ENCODE data around the gene FHIP2A. TPM values are rescaled to one million over a fixed set of nuclear protein-coding genes. Genes with fewer than 3 reads are reported as not detected.
A peak's percentile ranks its signal among the peaks of the same experiment; 100 is the strongest.
"Not testable (repeated sequence)": the region's sequence is repeated elsewhere in the genome, so short reads cannot be mapped to it uniquely, and the experiment has no call there.

FHIP2A gene, protein sequence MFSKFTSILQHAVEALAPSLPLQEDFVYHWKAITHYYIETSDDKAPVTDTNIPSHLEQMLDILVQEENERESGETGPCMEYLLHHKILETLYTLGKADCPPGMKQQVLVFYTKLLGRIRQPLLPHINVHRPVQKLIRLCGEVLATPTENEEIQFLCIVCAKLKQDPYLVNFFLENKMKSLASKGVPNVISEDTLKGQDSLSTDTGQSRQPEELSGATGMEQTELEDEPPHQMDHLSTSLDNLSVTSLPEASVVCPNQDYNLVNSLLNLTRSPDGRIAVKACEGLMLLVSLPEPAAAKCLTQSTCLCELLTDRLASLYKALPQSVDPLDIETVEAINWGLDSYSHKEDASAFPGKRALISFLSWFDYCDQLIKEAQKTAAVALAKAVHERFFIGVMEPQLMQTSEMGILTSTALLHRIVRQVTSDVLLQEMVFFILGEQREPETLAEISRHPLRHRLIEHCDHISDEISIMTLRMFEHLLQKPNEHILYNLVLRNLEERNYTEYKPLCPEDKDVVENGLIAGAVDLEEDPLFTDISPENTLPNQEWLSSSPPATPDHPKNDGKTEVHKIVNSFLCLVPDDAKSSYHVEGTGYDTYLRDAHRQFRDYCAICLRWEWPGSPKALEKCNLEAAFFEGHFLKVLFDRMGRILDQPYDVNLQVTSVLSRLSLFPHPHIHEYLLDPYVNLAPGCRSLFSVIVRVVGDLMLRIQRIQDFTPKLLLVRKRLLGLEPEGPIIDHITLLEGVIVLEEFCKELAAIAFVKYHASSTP
- polyA plus RNA-seq (ENCODE audit: insufficient read length in 4 of 4): 10 to 100 TPM; 27.6 to 44.3 (median 33.5) TPM

GRCh38 chr10:114821293-114821914 lies at the start of gene FHIP2A:
Gene FHIP2A (plus strand): TSS chr10:114821780. CDS start chr10:114822079, 299 bp downstream.
- peak; percentile 58 to 71 (median 64) for DNase-seq (ENCODE audit: low read depth in 4 of 4, low spot score in 3 of 4)

DNA sequence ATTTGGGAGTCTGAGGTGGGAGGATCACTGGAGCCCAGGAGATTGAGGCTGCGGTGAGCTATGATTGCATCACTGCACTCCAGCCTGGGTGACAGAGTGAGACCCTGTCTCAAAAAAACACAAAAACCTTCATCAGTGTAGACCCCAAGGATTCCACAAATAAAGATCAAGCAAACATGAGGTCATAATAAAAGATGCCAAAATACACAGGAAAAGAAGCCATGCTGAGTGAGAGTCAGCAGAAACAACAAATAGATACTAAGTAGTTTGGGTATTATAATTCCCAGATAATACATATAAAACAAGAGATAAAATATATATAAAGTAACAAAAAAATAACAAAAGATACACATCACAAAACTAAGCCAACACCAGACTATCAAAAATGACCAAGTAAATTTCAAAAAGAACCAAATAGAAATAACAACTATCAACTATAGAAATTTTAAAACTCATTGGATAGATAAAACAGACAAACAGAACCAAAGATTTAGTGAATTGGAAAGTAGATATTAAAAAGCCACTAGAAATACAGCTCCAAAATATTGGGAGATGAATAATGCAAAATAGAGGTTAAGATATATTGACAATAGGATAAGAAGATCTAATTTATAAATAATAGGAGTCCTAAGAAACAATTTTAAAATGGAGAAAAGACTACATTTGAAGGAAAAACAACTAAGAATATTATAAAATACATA lies 48.9 kb upstream of the FHIP2A start:
- DNase-seq (ENCODE audit: low read depth in 4 of 4, low spot score in 3 of 4): no peak

GRCh38 chr10:114773197-114773532 lies 48.4 kb upstream of the FHIP2A start:
- DNase-seq (ENCODE audit: low read depth in 4 of 4, low spot score in 3 of 4): no peak

DNA sequence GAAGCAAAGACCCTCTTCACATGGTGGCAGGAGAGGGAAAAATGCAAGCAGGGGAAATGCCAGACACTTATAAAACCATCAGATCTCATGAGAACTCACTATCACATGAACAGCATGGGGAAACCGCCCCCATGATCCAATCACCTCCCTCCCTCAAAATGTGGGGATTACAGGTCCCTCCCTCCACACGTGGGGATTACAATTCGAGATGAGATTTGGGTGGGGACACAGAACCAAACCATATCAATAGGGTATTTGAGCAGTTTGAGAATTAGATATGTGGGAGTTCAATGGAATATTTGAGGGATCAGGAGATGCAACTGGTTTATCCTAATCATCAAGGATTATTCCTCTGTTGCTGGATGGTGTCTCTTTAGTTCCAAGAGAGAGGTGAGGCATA lies 46.5 kb upstream of the FHIP2A start:
- DNase-seq (ENCODE audit: low read depth in 4 of 4, low spot score in 3 of 4): not testable (repeated sequence)

DNA sequence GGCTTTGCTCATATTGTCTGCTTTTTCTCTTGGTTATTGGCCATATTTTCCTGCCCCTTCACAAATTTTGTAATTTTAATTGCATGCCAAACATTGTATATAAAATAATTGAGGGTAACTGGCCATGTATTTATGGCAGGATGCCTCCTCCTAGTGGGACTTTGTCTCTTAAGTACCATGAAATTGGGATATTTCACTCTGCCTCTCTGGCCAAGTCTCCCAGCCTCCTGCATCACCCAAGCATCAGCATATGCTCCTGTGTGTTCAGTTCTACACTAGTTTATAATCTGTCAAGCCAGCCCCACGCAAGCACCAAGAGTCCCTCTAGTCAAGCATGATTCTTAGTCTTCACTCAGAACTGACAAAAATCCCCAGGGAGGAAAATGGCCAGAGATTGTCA lies 44.2 kb upstream of the FHIP2A start:
- DNase-seq (ENCODE audit: low read depth in 4 of 4, low spot score in 3 of 4): no peak

- DNase-seq (ENCODE audit: low read depth in 4 of 4, low spot score in 3 of 4): no peak
These were observed 41.6 kb upstream of the FHIP2A start for GRCh38 chr10:114779803-114780576.

DNA sequence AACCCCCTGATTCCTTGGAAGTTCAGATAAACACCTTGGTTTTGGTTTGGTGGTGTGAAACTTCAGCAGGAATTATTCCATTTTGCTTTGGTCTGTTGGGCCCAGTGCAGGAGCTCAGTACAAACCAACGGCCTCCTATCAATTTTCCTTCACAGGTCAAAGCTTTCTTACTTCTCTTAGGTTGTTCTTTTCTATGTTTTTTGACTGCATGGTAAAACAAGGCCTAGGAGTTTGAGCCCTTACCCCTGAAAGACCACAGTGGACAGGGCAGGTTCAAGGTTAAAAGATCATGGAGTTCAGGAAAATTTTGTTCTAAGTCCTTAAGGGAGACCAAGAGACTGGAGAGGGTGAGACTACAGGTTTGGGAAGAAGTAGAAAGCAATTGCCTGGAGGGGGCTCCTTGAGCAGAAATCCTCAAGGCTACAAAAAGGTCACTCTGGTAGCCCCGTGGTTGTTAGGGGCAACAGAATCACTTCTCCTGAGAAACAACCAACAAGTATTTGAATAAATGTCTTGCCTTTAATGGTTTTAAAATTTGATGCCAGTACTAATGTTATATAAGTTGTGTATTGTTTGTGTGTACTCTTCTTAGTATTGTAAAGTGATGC lies 40.9 kb upstream of the FHIP2A start:
- DNase-seq (ENCODE audit: low read depth in 4 of 4, low spot score in 3 of 4): no peak

DNA sequence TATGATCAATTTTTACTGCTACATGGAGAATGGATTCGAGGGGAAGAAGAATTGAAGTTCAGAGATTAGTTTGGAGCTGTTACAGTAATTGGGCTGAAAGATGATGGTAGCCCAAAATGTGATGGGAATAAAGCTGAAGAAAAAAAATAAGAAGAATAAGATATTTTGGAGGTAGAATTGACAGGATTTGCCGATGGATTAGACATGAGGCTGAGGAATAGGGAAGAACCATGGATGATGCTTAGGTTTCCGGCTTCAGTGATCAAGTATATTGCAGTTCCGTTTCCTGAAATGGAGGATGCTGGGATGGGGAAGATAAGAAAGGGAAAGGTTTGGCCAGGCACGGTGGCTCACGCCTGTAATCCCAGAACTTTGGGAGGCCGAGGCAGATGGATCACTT lies 38.9 kb upstream of the FHIP2A start:
- DNase-seq (ENCODE audit: low read depth in 4 of 4, low spot score in 3 of 4): no peak

GRCh38 chr10:114783686-114784085 lies 37.9 kb upstream of the FHIP2A start:
- DNase-seq (ENCODE audit: low read depth in 4 of 4, low spot score in 3 of 4): no peak

- not testable (repeated sequence) for DNase-seq (ENCODE audit: low read depth in 4 of 4, low spot score in 3 of 4)
These were observed 35.1 kb upstream of the FHIP2A start for GRCh38 chr10:114786492-114786891.

DNA sequence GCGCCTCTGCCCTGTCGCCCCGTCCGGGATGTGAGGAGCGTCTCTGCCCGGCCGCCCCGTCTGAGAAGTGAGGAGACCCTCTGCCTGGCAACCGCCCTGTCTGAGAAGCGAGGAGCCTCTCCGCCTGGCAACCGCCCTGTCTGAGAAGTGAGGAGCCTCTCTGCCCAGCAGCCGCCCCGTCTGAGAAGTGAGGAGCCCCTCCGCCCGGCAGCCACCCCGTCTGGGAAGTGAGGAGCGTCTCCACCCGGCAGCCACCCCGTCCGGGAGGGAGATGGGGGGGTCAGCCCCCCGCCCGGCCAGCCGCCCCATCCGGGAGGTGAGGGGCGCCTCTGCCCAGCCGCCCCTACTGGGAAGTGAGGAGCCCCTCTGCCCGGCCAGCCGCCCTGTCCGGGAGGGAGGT lies 34.4 kb upstream of the FHIP2A start:
- not testable (repeated sequence) for DNase-seq (ENCODE audit: low read depth in 4 of 4, low spot score in 3 of 4)

DNA sequence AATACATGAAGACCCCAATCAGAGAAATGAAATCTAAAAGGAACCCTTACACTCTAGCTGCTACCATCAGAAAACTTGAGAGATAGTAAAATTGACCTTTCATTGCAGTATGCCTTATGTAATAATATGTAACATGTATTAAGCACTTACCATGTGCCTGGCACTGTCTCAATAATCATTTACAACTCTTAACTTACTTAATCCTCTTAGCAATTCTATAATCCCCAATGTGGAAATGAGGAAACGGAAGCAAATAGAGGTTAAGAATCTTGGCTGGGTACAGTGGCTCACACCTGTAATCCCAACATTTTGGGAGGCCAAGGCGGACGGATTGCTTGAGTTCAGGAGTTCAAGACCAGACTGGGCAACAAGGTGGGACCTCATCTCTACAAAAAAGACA lies 29.8 kb upstream of the FHIP2A start:
- no peak for DNase-seq (ENCODE audit: low read depth in 4 of 4, low spot score in 3 of 4)

GRCh38 chr10:114795039-114795438 lies 26.5 kb upstream of the FHIP2A start:
- no peak for DNase-seq (ENCODE audit: low read depth in 4 of 4, low spot score in 3 of 4)

GRCh38 chr10:114800361-114800760 lies 21.2 kb upstream of the FHIP2A start:
- no peak for DNase-seq (ENCODE audit: low read depth in 4 of 4, low spot score in 3 of 4)

- DNase-seq (ENCODE audit: low read depth in 4 of 4, low spot score in 3 of 4): no peak
These were observed 20.2 kb upstream of the FHIP2A start for GRCh38 chr10:114801411-114801813.

- DNase-seq (ENCODE audit: low read depth in 4 of 4, low spot score in 3 of 4): no peak
These were observed 19.4 kb upstream of the FHIP2A start for GRCh38 chr10:114802177-114802576.

DNA sequence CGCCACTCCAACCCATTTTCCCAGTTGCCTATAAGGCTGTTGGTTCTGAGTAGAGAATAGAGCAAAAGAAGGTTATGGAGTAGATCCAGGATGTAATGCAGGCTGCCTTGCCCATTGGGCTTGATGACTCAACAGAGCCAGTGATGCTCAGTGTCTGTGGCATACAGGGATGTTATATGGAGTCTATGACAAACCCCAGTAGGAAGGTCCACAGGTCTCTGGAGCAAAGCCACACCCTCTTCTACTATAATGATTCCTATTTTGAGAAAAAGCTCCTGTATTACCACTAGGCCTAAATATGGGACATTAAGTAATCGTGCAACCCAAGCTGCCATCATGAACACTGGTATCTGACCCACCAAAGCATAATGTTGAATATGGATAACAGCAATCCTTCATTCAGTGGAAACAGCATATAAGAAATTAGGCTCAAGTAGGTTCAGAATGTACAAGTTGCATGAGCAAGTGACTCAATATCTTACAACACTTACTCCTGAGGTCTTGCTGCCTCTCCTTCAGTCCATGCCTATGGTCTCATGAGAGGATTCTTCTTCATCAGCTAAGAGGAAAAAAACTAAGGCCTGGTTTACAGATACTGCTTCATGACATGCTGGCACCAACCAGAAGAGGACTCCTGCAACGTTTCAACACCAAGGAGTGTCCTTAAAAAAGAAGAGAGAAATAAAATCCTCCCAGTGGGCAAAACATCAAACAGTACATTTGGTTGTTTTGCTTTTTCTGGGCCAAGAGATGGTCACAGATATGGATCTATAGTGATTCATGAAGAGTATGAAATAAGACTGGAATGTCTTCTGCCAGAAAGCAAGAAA lies 14.8 kb upstream of the FHIP2A start:
- DNase-seq (ENCODE audit: low read depth in 4 of 4, low spot score in 3 of 4): no peak

- DNase-seq (ENCODE audit: low read depth in 4 of 4, low spot score in 3 of 4): no peak
These were observed 12.6 kb upstream of the FHIP2A start for GRCh38 chr10:114808982-114809381.

DNA sequence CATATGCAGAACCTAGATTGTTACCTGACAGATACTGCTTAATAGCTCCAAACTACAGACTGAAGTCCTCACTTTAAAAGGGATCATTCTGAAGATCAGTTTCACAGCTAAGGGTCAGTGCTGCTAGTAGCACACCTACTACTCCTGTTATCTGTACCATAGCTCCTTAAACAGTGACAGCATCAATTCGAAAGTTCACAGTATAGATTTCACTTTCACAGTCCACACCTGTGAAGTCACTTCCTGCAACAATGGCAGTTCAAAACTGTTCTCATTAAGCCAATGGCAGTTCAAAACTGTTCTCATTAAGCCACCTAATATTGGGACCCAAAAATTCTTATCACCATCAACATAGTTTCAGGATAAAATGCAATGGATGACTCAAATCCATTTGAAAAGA lies 10.7 kb upstream of the FHIP2A start:
- DNase-seq (ENCODE audit: low read depth in 4 of 4, low spot score in 3 of 4): no peak

Measured in right renal pelvis (tissue), 4 donors.